ENCODE measurements around the gene TP53I11.

TP53I11 gene

DNA sequence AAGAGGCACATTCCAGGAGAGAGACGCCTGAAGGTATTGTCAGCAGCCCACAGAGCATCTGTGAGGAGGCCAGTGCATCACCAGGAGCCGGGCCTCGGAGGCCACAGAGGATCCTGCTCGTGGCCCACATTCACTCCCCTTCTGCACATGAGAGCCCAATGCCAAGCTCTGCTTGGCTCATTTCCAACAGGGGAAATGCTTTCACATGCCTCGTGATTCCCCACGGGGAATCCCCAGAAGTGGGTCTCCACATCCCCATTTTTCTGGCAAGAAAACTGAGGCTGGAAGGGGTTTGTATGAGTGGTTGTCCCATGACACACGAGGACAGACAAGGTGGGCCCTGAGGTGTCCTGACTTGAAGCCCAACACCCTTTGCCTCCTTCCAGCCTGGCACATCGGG, 34.4 kb downstream of the TP53I11 start:
- no peak overlapping the region for H4K8ac ChIP-seq (ENCODE audit: low read depth, low read length)

GRCh38 chr11:44915621-44916020, 35.1 kb downstream of the TP53I11 start:
- Histone ChIP-seq H3K79me1 (ENCODE audit: low read length) (no peaks in the 10 kb centered on the region), H2BK5ac (ENCODE audit: low read length) (no peak overlapping the region), H2BK15ac (replicated peaks; ENCODE audit: low read depth) (no peak overlapping the region), H3K79me2 (ENCODE audit: control insufficient read depth, insufficient read depth, low read length) (no peaks in the 10 kb centered on the region), H3K4me2 (ENCODE audit: low read length) (no peak overlapping the region), H3K56ac (ENCODE audit: low read length) (no peak overlapping the region), H3K4me3 (ENCODE audit: low read length) (no peak overlapping the region), H2BK120ac (ENCODE audit: low read depth, low read length) (no peak overlapping the region), H3K4me1 (ENCODE audit: control insufficient read depth, low read depth, low read length) (no peaks in the 10 kb centered on the region), H3K36me3 (ENCODE audit: control insufficient read depth, insufficient read depth, low read length) (no peaks in the 10 kb centered on the region), H3K23ac (ENCODE audit: low read length) (no peak overlapping the region), H3K27me3 (ENCODE audit: insufficient read depth, low read length, poor library complexity) (no peaks in the 10 kb centered on the region), H3K4ac (ENCODE audit: low read depth, low read length) (no peak overlapping the region), H4K8ac (ENCODE audit: low read depth, low read length) (no peak overlapping the region), H3K9ac (ENCODE audit: low read length) (no peak overlapping the region), H3K18ac (ENCODE audit: low read length) (no peak overlapping the region), H3K27ac (ENCODE audit: low read depth, low read length) (no peak overlapping the region), H4K5ac (ENCODE audit: low read length) (no peak overlapping the region), H2AK5ac (ENCODE audit: low read length) (no peak overlapping the region)
- DNase-seq: no peak
- WGBS (ENCODE audit: extremely low coverage, insufficient coverage, low lambda C conversion rate): no CpG with 5 or more reads among the region's 10 CpGs

More for the DNA sequence above, 34.4 kb downstream of the TP53I11 start:
- DNase-seq: no peak
- H3K27me3 ChIP-seq (ENCODE audit: insufficient read depth, low read length, poor library complexity): no peaks in the 10 kb centered on the region
- no peak overlapping the region for H3K23ac ChIP-seq (ENCODE audit: low read length)
- H3K27ac ChIP-seq (ENCODE audit: low read depth, low read length): no peak overlapping the region
- no peaks in the 10 kb centered on the region for H3K79me1 ChIP-seq (ENCODE audit: low read length)
- H3K56ac ChIP-seq (ENCODE audit: low read length): no peak overlapping the region
- H3K36me3 ChIP-seq (ENCODE audit: control insufficient read depth, insufficient read depth, low read length): no peaks in the 10 kb centered on the region
- H4K5ac ChIP-seq (ENCODE audit: low read length): no peak overlapping the region
- no peak overlapping the region for H2BK15ac ChIP-seq (replicated peaks; ENCODE audit: low read depth)
- H3K4me1 ChIP-seq (ENCODE audit: control insufficient read depth, low read depth, low read length): no peaks in the 10 kb centered on the region
- H3K4me2 ChIP-seq (ENCODE audit: low read length): no peak overlapping the region
- no peak overlapping the region for H3K4ac ChIP-seq (ENCODE audit: low read depth, low read length)
- H2AK5ac ChIP-seq (ENCODE audit: low read length): no peak overlapping the region
- H3K4me3 ChIP-seq (ENCODE audit: low read length): no peak overlapping the region
- no peak overlapping the region for H2BK120ac ChIP-seq (ENCODE audit: low read depth, low read length)
- H3K79me2 ChIP-seq (ENCODE audit: control insufficient read depth, insufficient read depth, low read length): no peaks in the 10 kb centered on the region
- no peak overlapping the region for H3K9ac ChIP-seq (ENCODE audit: low read length)
- no peak overlapping the region for H3K18ac ChIP-seq (ENCODE audit: low read length)
- WGBS (ENCODE audit: extremely low coverage, insufficient coverage, low lambda C conversion rate): no CpG with 5 or more reads among the region's 8 CpGs
- no peak overlapping the region for H2BK5ac ChIP-seq (ENCODE audit: low read length)

- Histone ChIP-seq H3K4ac (ENCODE audit: low read depth, low read length) (no peak overlapping the region), H3K79me1 (ENCODE audit: low read length) (no peaks in the 10 kb centered on the region), H3K9ac (ENCODE audit: low read length) (no peak overlapping the region), H3K4me3 (ENCODE audit: low read length) (no peak overlapping the region), H2BK5ac (ENCODE audit: low read length) (no peak overlapping the region), H3K79me2 (ENCODE audit: control insufficient read depth, insufficient read depth, low read length) (no peaks in the 10 kb centered on the region), H3K56ac (ENCODE audit: low read length) (no peak overlapping the region), H3K36me3 (ENCODE audit: control insufficient read depth, insufficient read depth, low read length) (no peaks in the 10 kb centered on the region), H3K27me3 (ENCODE audit: insufficient read depth, low read length, poor library complexity) (no peaks in the 10 kb centered on the region), H2BK15ac (replicated peaks; ENCODE audit: low read depth) (no peak overlapping the region), H3K23ac (ENCODE audit: low read length) (no peak overlapping the region), H3K4me2 (ENCODE audit: low read length) (no peak overlapping the region), H3K18ac (ENCODE audit: low read length) (no peak overlapping the region), H2AK5ac (ENCODE audit: low read length) (no peak overlapping the region), H3K4me1 (ENCODE audit: control insufficient read depth, low read depth, low read length) (no peaks in the 10 kb centered on the region), H3K27ac (ENCODE audit: low read depth, low read length) (no peak overlapping the region), H4K8ac (ENCODE audit: low read depth, low read length) (no peak overlapping the region), H2BK120ac (ENCODE audit: low read depth, low read length) (no peak overlapping the region), H4K5ac (ENCODE audit: low read length) (no peak overlapping the region)
- WGBS (ENCODE audit: extremely low coverage, insufficient coverage, low lambda C conversion rate): no CpG with 5 or more reads among the region's 10 CpGs
- no peak for DNase-seq
These were observed 35.7 kb downstream of the TP53I11 start for GRCh38 chr11:44915004-44915403.

- H2AK5ac ChIP-seq (ENCODE audit: low read length): no peak overlapping the region
- no peak overlapping the region for H3K4me2 ChIP-seq (ENCODE audit: low read length)
- no peak overlapping the region for H2BK15ac ChIP-seq (replicated peaks; ENCODE audit: low read depth)
- H3K79me2 ChIP-seq (ENCODE audit: control insufficient read depth, insufficient read depth, low read length): no peaks in the 10 kb centered on the region
- no peak overlapping the region for H2BK5ac ChIP-seq (ENCODE audit: low read length)
- H3K27ac ChIP-seq (ENCODE audit: low read depth, low read length): no peak overlapping the region
- H3K79me1 ChIP-seq (ENCODE audit: low read length): no peaks in the 10 kb centered on the region
- H2BK120ac ChIP-seq (ENCODE audit: low read depth, low read length): no peak overlapping the region
- H3K56ac ChIP-seq (ENCODE audit: low read length): no peak overlapping the region
- DNase-seq: no peak
- no peak overlapping the region for H3K23ac ChIP-seq (ENCODE audit: low read length)
- no peak overlapping the region for H4K5ac ChIP-seq (ENCODE audit: low read length)
- H3K18ac ChIP-seq (ENCODE audit: low read length): no peak overlapping the region
- H3K4ac ChIP-seq (ENCODE audit: low read depth, low read length): no peak overlapping the region
- no peaks in the 10 kb centered on the region for H3K27me3 ChIP-seq (ENCODE audit: insufficient read depth, low read length, poor library complexity)
- no CpG with 5 or more reads among the region's 2 CpGs for WGBS (ENCODE audit: extremely low coverage, insufficient coverage, low lambda C conversion rate)
- H3K36me3 ChIP-seq (ENCODE audit: control insufficient read depth, insufficient read depth, low read length): no peaks in the 10 kb centered on the region
- H4K8ac ChIP-seq (ENCODE audit: low read depth, low read length): no peak overlapping the region
- no peak overlapping the region for H3K4me3 ChIP-seq (ENCODE audit: low read length)
- H3K4me1 ChIP-seq (ENCODE audit: control insufficient read depth, low read depth, low read length): no peaks in the 10 kb centered on the region
- no peak overlapping the region for H3K9ac ChIP-seq (ENCODE audit: low read length)
These were observed 36.6 kb downstream of the TP53I11 start for GRCh38 chr11:44914105-44914504.

- no peak overlapping the region for H3K4me3 ChIP-seq (ENCODE audit: low read length)
- no peak overlapping the region for H2BK5ac ChIP-seq (ENCODE audit: low read length)
- no peak for DNase-seq
- no peaks in the 10 kb centered on the region for H3K36me3 ChIP-seq (ENCODE audit: control insufficient read depth, insufficient read depth, low read length)
- H3K18ac ChIP-seq (ENCODE audit: low read length): no peak overlapping the region
- no peaks in the 10 kb centered on the region for H3K27me3 ChIP-seq (ENCODE audit: insufficient read depth, low read length, poor library complexity)
- no peak overlapping the region for H2AK5ac ChIP-seq (ENCODE audit: low read length)
- no peak overlapping the region for H3K23ac ChIP-seq (ENCODE audit: low read length)
- no peak overlapping the region for H3K27ac ChIP-seq (ENCODE audit: low read depth, low read length)
- H3K4me1 ChIP-seq (ENCODE audit: control insufficient read depth, low read depth, low read length): no peaks in the 10 kb centered on the region
- no peaks in the 10 kb centered on the region for H3K79me1 ChIP-seq (ENCODE audit: low read length)
- no peak overlapping the region for H2BK120ac ChIP-seq (ENCODE audit: low read depth, low read length)
- H3K9ac ChIP-seq (ENCODE audit: low read length): no peak overlapping the region
- no peak overlapping the region for H4K8ac ChIP-seq (ENCODE audit: low read depth, low read length)
- no peak overlapping the region for H3K4ac ChIP-seq (ENCODE audit: low read depth, low read length)
- no peak overlapping the region for H2BK15ac ChIP-seq (replicated peaks; ENCODE audit: low read depth)
- H3K79me2 ChIP-seq (ENCODE audit: control insufficient read depth, insufficient read depth, low read length): no peaks in the 10 kb centered on the region
- H4K5ac ChIP-seq (ENCODE audit: low read length): no peak overlapping the region
- no peak overlapping the region for H3K4me2 ChIP-seq (ENCODE audit: low read length)
- H3K56ac ChIP-seq (ENCODE audit: low read length): no peak overlapping the region
These were observed 37.2 kb downstream of the TP53I11 start for GRCh38 chr11:44913502-44913901.

GRCh38 chr11:44912270-44912987, 38.3 kb downstream of the TP53I11 start:
- no CpG with 5 or more reads among the region's 12 CpGs for WGBS (ENCODE audit: extremely low coverage, insufficient coverage, low lambda C conversion rate)
- H3K27me3 ChIP-seq (ENCODE audit: insufficient read depth, low read length, poor library complexity): no peaks in the 10 kb centered on the region
- H3K4me3 ChIP-seq (ENCODE audit: low read length): no peak overlapping the region
- DNase-seq: peak; percentile 82
- no peak overlapping the region for H2BK120ac ChIP-seq (ENCODE audit: low read depth, low read length)
- no peak overlapping the region for H3K4ac ChIP-seq (ENCODE audit: low read depth, low read length)
- H3K9ac ChIP-seq (ENCODE audit: low read length): peak overlapping the region; percentile 60
- no peak overlapping the region for H3K27ac ChIP-seq (ENCODE audit: low read depth, low read length)
- no peaks in the 10 kb centered on the region for H3K79me2 ChIP-seq (ENCODE audit: control insufficient read depth, insufficient read depth, low read length)
- no peak overlapping the region for H3K4me2 ChIP-seq (ENCODE audit: low read length)
- no peaks in the 10 kb centered on the region for H3K36me3 ChIP-seq (ENCODE audit: control insufficient read depth, insufficient read depth, low read length)
- H2BK5ac ChIP-seq (ENCODE audit: low read length): no peak overlapping the region
- peak overlapping the region; percentile 84 for H3K56ac ChIP-seq (ENCODE audit: low read length)
- no peaks in the 10 kb centered on the region for H3K79me1 ChIP-seq (ENCODE audit: low read length)
- H4K8ac ChIP-seq (ENCODE audit: low read depth, low read length): no peak overlapping the region
- no peaks in the 10 kb centered on the region for H3K4me1 ChIP-seq (ENCODE audit: control insufficient read depth, low read depth, low read length)
- H3K23ac ChIP-seq (ENCODE audit: low read length): no peak overlapping the region
- H2AK5ac ChIP-seq (ENCODE audit: low read length): no peak overlapping the region
- no peak overlapping the region for H3K18ac ChIP-seq (ENCODE audit: low read length)
- no peak overlapping the region for H2BK15ac ChIP-seq (replicated peaks; ENCODE audit: low read depth)
- no peak overlapping the region for H4K5ac ChIP-seq (ENCODE audit: low read length)
